Kidney tubule cell (primary cell): ENCODE data around the gene PRSS8.
"Not testable (repeated sequence)": the region's sequence is repeated elsewhere in the genome, so short reads cannot be mapped to it uniquely, and the experiment has no call there.

Experiments used
- DNase-seq: peaks from one replicate; pipeline ENCODE4 v3.0.0-alpha.2; 2018; ENCODE audit warnings: low spot score

The PRSS8 gene

GRCh38 chr16:31144418-31144817, 8.9 kb upstream of the PRSS8 start:
- DNase-seq: not testable (repeated sequence)

DNA sequence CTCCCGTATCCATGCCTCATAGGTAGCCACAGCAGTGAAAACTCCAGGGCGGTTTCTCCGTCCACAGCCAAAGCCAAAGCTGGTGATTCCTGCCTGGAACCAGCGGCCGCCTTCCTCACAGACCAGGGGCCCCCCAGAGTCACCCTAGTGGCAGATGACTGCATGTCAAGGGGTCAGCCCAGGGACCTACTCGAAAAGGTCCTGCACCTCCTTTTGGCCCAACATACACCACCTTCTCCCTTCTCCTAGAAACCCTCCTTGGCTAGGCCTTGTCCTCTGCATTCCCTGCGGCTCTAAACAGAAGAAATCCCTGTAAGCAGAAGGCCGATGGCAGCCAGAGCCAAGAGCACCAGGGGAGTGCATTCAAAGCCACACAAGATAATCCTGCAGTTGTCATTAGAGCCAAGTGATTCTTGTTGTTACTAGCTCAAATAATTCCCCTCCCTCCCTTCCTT, 8.2 kb upstream of the PRSS8 start:
- DNase-seq: no peak

DNA sequence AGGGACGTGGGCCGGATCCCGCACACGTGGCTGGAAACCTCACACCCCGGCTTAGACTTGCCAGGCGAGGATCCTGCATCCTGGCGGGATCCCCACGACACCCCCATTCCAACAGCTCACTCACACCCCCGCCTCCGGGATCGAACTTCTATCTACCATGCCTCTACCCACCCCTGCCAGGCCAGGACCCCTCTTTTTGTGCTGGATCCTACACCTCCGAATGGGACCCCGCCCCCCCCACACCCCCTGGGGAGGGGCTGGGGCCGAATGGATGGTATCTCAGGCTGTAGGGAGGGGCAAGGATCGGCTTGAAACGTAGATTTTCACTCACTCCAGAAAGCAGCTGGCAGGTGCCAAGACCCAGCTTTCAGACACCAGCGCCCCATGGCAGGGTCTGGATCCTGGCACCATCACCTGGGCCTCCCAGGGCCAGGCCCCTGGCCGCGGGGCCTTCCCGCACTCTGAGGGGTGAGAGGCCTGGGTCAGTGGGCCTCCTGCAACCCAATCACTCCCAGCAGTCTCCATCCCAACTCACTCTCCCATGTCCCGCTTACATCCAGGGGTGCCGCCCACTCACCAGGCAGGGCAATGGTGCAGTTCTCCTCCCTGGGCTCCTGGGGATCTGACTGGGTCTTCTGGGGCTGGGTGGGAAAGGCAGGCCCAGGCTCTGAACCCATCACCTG, 7.6 kb upstream of the PRSS8 start:
- no peak for DNase-seq

GRCh38 chr16:31142109-31143010, 6.8 kb upstream of the PRSS8 start:
- DNase-seq: peak; percentile 99

GRCh38 chr16:31141489-31142108, 6.1 kb upstream of the PRSS8 start:
- no peak for DNase-seq

DNA sequence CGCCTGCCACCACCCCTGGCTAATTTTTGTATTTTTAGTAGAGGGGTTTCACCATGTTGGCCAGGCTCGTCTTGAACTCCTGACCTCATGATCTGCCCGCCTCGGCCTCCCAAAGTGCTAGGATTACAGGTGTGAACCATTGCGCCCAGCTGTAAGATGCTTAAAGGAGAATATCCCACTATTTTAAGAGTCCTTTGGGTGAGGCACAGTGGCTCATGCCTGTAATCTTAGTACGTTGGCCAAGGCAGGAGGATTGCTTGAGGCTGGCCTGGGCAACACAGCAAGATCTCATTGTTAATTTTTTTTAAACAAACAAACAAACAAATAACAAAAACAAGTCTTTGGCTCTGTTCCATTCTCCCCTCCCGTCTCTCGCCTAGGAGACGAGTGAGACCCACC, 5.5 kb upstream of the PRSS8 start:
- DNase-seq: not testable (repeated sequence)

- DNase-seq: peak; percentile 94
Measured at GRCh38 chr16:31138621-31139578, 3.4 kb upstream of the PRSS8 start.

DNA sequence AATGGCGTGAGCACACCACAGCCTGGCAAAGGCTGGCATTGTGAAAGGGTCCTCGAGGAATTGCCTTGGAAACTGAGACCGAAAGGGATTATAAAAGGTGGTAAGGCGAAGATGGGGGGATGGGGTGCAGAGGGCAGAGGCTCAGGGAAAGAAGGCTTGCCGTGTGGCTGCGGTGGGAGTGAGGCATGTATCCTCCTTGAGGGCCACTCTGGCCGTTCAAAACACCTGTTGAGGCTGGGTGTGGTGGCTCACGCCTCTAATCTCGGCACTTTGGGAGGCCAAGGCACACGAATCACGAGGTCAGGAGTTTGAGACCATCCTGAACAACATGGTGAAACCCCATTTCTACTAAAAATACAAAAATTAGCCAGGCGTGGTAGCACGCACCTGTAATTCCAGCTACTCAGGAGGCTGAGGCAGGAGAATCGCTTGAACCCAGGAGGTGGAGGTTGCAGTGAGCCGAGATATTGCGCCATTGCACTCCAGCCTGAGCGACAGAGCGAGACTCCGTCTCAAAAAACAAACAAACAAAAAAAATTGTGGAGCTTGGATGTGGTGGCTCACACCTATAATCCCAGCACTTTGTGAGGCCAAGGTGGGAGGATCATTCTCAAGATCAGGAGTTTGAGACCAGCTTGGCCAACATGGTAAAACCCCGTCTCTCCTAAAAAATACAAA, 1.4 kb upstream of the PRSS8 start:
- DNase-seq: not testable (repeated sequence)

DNA sequence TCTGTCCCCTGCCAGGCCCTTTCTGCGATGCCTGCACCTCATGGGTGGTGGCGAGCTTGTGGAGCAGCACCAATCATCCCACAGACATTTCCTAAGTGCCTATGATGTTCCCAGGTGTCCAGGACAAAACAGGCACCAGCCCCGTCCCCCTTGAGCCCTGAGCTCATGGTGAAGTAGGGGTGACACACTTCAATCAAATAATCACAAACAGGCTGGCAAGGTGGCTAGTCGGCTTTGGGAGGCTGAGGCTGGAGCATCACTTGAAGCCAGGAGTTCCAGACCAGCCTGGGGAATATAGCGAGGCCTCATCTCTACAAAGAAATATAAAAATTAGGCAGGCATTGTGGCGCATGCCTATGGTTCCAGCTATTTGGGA, 748 bp upstream of the PRSS8 start:
- no peak for DNase-seq

DNA sequence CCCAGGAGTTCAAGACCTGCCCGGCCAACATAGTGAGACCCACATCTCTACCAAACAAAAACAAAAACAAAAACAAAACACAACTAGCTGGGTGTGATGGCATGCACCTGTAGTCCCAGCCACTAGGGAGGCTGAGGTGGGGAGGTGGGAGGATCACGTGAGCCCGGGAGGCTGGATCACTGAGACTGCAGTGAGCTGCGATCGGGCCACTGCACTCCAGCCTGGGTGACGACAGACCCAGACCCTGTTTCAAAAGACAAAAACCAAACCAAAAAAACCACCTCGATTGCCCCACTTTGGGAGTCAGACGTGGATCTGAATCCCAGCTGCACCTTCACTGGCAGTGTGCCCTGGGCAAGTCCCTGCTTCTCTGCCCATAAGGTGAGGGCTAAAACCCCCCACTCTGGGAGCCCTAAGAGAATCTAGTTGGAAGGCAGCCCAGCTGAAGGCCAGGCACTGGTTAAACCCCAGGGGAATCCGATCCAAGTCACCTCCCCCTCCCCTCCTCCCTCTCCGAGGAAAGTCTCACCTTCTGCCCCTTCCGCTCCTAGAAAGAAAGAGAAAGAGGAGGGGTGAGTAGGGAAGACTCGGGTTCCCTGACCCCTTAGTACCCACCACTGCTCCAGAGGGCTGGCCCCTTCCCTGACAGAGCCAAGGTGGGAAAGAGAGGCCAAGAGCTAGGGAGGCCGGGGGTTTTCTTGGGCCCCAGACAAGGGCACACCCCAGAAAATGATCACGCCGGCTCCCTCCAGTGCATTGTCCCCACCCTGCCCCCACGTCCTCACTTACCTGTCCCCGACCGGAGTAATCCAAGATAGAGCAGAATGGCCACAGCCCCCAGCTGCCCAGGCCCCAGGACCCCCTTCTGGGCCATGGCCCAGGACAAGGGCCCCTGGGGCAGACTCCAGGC, 647 bp downstream of the PRSS8 start:
- peak; percentile 65 for DNase-seq

DNA sequence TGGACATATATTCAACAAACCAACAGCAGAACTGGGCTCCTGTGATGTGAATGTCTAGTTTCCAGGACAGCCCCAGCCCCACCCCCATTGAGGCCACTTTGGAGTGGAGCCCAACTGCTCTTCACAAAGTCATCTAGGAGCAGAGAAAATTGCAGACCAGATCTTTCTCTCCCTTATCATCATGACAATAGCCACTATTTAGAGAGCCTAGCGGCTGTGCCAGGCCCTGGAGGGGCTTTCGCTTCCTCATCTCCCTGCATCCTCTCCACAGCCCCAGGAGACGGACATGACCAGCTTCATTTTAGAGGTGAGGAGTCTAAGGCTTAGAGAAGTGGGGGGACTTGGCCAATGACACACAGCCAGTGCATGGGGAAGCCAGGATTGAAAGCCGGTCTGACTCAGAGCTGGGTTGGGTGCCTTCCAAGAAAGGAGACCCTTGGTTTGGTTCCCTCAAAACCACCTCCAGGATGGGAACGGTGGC, 1.4 kb downstream of the PRSS8 start:
- DNase-seq: peak; percentile 72

- no peak for DNase-seq
Measured at GRCh38 chr16:31133046-31133501, 2.5 kb downstream of the PRSS8 start.

- no peak for DNase-seq
Measured at GRCh38 chr16:31132303-31132979, 3.1 kb downstream of the PRSS8 start.

GRCh38 chr16:31131841-31132271, 3.7 kb downstream of the PRSS8 start:
- peak; percentile 75 for DNase-seq

DNA sequence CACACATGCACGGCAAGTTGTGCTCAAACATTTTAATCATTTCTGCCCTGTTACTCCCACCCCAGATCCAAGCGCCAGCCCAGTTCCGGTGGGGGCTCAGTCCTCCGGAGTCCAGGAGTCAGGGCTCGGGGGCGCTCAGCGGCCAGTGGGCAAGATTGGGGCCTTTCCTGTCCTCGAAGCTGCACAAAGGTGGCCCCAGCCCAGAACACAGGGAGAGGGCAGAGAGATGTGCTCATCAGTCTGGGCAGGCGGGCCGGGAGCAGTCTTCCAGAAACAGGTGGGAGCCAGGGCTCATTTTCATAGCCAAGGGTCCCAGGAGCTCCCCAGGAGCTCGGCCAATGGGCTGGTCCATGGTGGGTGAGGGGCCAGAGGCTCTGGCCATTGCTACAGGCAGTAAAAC, 4.1 kb downstream of the PRSS8 start:
- DNase-seq: no peak

DNA sequence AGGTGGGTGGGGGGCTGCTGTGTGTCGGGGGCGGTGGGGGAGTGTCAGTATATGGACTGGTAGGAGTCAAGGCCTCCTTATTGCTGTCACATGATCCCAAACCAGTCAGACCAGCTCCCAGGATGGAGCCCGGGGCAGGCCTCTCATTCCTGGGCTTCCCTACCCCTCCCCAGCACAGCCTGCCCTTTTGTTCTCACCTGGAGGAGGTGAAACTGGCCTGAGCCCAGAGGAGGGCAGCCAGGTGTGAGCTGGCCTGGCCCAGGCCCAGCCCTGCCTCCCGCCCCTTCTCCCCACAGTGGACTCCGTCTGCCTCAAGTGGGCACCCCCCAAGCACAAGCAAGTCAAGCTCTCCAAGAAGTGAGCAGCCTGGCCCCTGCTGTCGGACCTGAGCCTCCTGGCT, 4.6 kb downstream of the PRSS8 start:
- DNase-seq: peak; percentile 82

- peak; percentile 67 for DNase-seq
Measured at GRCh38 chr16:31130336-31130891, 5.1 kb downstream of the PRSS8 start.

DNA sequence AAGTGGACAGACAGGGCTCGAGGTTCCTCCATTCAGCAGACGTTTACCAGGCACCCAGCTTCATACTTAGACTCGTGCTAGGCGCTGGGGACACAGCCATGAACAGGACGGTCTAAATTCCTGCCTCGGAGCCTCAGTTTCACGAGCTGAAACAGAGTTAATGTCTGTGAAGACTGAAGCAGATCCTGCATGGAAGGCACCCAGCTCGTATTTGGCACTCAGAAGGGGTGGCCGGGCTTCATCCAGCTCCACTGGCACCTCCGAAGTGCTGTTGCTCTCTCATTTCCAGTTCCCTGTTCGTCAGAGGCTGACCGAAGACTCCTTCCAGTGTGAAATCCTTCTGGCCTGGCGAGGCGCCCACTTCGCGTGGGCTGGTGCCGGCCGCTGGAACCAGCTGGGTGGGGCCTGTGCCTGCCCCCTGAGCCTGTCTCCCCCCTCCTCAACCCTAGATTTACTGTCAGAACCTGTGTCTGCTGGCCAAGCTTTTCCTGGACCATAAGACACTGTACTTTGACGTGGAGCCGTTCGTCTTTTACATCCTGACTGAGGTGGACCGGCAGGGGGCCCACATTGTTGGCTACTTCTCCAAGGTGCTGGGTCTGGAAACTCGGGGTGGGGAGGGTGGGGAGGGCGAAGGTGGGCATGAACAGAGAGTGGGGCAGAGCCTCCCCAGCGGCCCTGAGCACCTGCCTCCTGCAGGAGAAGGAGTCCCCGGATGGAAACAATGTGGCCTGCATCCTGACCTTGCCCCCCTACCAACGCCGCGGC, 5.8 kb downstream of the PRSS8 start:
- no peak for DNase-seq
